Dermis microvascular lymphatic vessel endothelial cell (primary cell): ENCODE data around the gene URM1. TPM values are rescaled to one million over a fixed set of nuclear protein-coding genes. Genes with fewer than 3 reads are reported as not detected.

Experiments used
- DNase-seq, 2 donors: peaks; one replicate each; pipeline versions ENCODE4 v3.0.0 to v3.0.0-alpha.2; 2010; ENCODE audit warnings: low read depth in 2 of 2
- total RNA-seq: library from RNA; depleted of rRNA; stranded (reverse); fragments of >200 nt; gene quantifications from 2 replicates; pipeline ENCODE4 v1.2.1, GENCODE V29; 2014

URM1 gene
- total RNA-seq, 1 donor from 2014 or later, result 47.8 TPM

DNA sequence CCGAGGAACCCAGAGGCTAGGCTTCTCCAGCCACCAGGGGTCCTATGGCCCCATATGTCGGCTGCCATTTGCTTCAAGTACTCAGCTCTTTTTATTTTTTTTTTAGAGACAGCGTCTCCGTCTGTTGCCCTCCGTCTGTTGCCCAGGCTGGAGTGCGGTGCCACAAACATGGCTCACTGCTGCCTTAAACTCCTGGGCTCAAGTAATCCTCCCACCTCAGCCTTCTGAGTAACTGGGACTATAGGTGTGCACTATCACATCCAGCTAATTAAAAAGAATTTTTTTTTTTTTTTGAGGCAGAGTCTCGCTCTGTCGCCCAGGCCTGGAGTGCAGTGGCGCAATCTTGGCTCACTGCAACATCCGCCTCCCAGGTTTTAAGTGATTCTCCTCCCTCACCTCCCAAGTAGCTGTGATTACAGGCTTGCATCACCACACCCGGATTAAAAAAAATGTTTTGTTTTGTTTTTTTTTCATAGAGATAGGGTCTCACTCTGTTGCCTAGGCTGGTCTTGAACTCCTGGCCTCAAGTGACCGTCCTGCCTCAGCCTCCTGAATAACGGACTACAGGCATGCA, 58.4 kb downstream of the URM1 start:
- DNase-seq, result no peak

DNA sequence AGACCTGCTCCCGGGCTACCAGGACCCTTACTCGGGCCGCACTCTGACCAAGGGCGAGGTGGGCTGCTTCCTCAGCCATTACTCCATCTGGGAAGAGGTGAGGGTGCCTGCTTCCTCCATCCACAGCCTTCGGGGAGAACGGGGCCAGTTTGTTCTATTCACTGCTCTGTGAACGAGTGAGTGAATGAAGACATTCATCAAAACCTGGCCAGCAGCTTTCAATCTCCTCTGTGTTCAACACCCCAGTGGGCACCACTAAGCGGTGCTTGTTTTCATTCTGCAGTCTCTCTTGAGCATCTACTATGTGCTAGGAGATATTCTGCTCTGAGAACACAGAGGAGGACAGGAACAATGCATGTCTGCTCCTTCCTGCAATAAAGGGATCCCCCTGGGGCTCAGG, 60.0 kb downstream of the URM1 start:
- DNase-seq, result no peak

DNA sequence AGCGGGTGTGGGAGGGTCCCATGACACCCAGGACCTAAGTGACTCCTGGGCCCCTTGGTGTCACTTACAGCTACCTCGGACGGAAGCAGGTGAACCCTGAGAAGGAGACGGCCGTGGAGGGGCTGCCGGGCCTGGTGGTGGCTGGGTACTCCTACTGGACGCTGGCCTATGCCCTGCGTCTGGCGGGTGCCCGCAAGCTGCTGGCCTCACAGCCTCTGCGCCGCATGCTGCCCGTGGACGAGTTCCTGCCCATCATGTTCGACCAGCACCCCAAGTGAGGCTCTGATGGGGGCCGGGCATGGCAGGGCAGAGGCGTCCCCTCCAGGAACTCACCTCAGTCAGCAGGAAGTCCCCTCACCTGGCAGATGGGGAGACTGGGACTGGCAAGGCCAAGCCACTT, 63.2 kb downstream of the URM1 start:
- no peak for DNase-seq

DNA sequence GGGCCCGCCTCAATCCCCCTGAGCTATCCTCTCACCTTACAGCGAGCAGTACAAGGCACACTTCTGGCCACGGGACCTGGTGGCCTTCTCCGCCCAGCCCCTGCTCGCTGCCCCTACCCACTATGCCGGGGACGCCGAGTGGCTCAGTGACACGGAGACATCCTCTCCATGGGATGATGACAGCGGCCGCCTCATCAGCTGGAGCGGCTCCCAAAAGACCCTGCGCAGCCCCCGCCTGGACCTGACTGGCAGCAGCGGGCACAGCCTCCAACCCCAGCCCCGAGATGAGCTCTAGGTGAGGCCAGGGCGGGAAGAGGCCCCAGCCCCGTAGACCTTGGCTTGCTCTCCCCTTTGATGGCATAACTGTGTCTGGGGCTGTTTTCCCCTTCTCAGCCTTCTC, 64.4 kb downstream of the URM1 start:
- no peak for DNase-seq

DNA sequence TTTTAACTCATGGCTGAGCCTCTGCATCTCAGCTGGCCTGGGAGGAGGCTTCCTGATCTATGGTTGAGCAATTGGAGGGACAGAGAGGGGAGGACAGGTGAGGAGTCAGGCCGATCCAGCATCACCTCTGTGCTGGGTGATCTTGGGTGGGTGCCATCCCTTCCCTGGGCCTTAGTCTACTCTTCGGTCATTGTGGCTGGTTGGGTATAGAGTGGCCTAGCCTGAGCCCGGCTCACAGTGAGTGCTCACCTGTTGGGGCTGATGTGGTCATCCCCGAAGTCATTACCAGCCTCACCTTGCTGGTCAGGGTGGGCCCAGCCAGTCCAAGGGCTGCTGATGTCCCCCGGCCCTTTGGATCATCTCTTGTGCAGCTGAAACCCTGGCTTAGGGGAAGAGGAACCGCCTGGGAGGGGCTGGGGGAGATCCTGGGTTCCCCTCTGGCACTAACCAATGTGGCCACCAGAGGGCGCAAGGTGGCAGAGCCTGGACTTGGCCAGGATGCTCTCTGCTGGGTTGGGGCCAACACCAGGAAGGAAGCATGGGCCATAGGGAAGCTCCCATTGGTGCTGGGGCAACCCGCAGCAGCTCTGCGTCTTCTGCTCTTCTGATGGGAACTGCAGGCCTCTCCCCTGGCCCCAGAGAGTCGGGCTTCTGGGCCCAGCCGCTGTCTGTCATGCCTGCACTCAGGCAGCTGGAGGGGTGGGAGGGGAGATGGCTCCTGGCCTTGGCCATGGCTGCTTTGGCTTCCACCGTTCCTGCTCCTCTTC, 67.4 kb downstream of the URM1 start:
- DNase-seq, result peak; percentile 73 to 85

DNA sequence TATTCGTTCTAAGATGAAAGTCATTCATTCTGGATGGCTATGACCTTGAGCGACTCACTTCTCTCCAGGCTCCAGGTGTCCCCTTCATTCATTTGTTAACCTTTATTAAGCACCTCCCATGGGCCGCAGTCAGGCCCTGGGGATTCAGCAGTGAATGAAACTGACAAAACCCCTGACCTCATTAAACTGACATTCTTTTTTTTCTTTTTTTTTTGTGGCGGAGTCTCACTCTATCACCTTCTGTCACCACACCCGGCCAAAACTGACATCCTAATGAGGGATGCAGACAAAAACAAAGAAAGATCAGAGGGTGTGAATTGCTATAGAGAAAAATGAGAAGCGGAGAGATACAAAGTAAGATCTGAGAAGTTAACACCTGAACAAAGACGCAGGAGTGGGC, 68.1 kb downstream of the URM1 start:
- DNase-seq, result no peak

Other genes with a start within 250 kb of the URM1 start
- gene PTGES2, start 243.6 kb upstream of the URM1 start, total RNA-seq, result 67.3 and 73.2 TPM in 2 replicates
- not detected in 2 replicates for gene LCN2, start 221.9 kb upstream of the URM1 start, total RNA-seq
- gene BBLN, start 211.1 kb upstream of the URM1 start, total RNA-seq, result 26.3 and 62.5 TPM in 2 replicates
- gene CIZ1, start 179.8 kb upstream of the URM1 start, total RNA-seq, result 11.7 and 18.3 TPM in 2 replicates
- 0.13 and 0.38 TPM in 2 replicates for gene DNM1, start 168.0 kb upstream of the URM1 start, total RNA-seq
- gene GOLGA2, start 95.4 kb upstream of the URM1 start, total RNA-seq, result 34.7 and 40.7 TPM in 2 replicates
- gene SWI5, start 95.1 kb upstream of the URM1 start, total RNA-seq, result 15.8 and 16.4 TPM in 2 replicates
- 27.5 and 27.7 TPM in 2 replicates for gene TRUB2, start 48.9 kb upstream of the URM1 start, total RNA-seq
- gene COQ4, start 48.5 kb upstream of the URM1 start, total RNA-seq, result 23.4 and 30.3 TPM in 2 replicates
- gene SLC27A4, start 30.8 kb upstream of the URM1 start, total RNA-seq, result 19.9 and 29.8 TPM in 2 replicates
- gene CERCAM, start 49.5 kb downstream of the URM1 start, total RNA-seq, result 17.5 and 28.2 TPM in 2 replicates
- gene ODF2, start 84.6 kb downstream of the URM1 start, total RNA-seq, result 23.4 and 24.8 TPM in 2 replicates
- gene GLE1, start 133.3 kb downstream of the URM1 start, total RNA-seq, result 10.0 and 15.7 TPM in 2 replicates
- 472 TPM in 2 replicates for gene SPTAN1, start 181.2 kb downstream of the URM1 start, total RNA-seq